ELF-1 (cell line): Measurements from ENCODE around the gene MAN1A1.
A peak's percentile ranks its signal among the peaks of the same experiment; 100 is the strongest.
"Not testable (repeated sequence)": the region's sequence is repeated elsewhere in the genome, so short reads cannot be mapped to it uniquely, and the experiment has no call there.

ENCODE experiments used
- DNase-seq: peaks from one replicate; pipeline ENCODE4 v3.0.0-alpha.2; 2016; ENCODE audit warnings: low read depth, low spot score

Gene MAN1A1

GRCh38 chr6:119173249-119174084 lies 176.1 kb downstream of the MAN1A1 start:
- no peak for DNase-seq

GRCh38 chr6:119172824-119173223 lies 176.7 kb downstream of the MAN1A1 start:
- DNase-seq, result no peak

GRCh38 chr6:119171864-119172588 lies 177.5 kb downstream of the MAN1A1 start:
- no peak for DNase-seq

DNA sequence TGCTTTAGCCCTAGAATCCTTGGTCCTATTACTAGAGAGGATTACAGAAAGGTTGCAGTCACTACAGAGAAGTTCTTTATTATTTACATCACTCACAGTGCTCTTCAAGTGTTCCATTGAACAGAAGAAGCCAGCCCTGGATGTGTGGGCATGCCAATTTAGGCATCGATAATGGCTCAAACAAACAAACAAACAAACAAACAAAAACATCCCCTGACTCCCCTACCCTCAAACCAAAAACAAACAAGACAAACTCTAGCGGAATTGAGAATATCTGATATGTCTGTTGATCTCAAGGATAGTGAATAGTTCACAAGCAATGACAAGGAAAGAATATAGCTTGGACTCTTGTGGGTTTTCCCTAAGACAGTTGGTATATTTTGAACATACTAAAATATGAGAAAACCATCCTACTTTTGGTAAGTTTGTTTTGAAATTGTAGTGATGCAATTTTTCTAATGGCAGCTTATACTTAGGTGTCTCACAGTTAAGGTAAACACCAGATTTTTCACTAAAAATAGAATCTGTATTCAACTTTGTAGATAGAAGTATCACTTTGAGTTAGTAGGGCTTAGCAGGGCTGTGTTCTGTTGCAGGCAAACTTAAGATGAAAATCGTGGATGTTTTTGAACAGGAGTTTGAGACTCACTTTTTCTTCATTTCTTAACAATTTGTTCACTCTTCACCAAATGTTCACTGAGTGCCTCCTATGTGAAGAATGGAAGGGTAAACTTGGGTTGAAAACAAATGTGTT lies 178.3 kb downstream of the MAN1A1 start:
- DNase-seq, result no peak

GRCh38 chr6:119170447-119171087 lies 179.0 kb downstream of the MAN1A1 start:
- no peak for DNase-seq

DNA sequence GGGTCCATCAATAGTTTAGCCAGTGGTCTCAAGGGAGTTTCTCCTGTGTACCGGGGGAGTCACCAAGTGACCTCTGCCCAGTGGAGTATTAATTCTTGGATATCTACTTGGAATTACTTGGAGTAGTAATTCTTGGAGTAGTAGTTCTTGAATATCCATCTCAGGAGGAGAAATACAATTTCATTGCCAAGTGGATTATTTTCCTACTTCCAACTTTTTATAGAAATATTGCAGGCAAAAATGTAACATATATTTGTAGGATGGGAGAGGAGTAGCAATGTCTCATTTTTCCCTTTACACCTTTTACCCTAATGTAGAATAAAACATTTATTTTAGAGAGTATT lies 179.5 kb downstream of the MAN1A1 start:
- DNase-seq, result no peak

GRCh38 chr6:119169355-119169754 lies 180.2 kb downstream of the MAN1A1 start:
- DNase-seq, result not testable (repeated sequence)

DNA sequence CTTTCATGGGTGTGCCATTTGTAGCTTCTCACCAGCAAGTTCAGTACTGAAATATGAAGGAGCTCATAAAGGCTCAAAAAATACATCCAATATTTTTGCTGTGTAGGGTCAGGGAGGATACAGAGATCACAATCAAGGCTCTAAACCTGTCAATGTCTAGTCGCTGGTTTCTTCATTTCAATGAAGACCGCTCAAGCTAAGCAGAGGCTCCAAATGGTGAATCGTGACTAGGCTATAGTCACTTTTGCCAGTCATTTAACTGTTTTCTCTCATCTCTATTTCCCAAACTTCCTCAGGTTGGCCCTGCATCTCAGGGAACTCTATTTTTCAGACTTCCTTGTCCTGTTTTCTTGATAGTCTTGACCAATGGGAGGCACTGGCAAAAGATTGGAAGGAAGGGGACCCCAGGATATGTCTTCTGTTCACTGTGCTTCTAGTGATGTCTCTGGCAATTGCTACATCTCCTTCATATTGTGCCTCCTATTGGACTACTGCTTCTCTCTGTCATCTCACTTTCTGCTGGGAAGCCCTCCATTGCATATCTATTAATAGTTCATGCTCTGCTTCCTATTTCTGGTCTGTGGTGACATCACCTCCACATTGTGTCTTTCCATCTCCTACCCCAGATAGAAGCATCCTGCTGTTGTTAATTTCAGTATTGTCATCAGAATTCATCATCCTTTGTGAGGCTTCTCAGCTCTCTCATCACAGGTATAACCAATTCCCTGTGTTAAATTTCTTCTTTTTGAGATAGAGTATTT lies 183.4 kb downstream of the MAN1A1 start:
- no peak for DNase-seq

DNA sequence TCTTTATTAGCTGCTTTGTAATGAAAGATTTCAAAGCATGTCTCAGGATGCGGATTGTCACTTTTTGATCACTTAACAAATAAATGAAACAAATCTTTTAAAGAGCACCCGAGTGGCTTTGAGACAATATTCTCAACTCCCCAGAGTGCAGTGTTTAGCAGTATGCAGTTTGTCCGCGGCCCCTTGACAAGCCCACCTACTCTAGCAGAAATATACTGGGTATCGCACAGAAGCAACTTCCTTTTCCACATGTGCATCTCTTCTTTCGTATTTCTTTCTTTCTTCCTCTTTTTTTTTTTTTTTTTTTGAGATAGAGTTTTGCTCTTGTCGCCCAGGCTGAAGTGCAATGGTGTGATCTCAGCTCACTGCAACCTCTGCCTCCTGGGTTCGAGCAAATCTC lies 186.6 kb downstream of the MAN1A1 start:
- DNase-seq, result no peak

DNA sequence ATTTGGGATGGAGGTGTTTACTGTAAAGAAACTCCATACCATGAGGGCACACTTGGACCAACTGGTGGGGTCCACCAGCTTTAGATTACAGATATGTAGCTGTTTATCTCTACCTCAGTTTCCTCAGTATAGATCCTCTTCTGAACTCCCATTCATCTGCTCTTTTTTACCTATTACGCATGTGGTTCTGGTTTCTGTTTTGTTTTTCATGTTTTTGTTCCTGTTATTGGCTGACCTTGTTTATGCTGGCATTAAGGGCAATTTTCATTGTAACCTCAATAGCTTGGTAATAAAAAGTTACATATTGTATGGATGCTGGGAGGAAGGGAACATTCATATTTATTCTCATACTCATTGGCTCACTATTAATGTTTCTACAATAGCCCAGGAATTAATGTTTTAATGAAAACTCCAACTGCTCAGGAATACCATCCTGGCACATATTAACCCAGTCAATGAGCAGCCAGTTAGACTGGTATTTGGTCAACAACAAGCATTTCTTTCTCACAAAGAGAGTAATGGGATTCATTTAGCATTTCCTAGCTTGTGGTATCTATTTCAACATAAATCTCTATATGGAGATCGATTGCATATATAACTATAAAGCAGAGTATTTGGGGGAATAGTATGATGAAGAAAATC lies 187.3 kb downstream of the MAN1A1 start:
- no peak for DNase-seq

- peak; percentile 63 for DNase-seq
Observed at GRCh38 chr6:119161438-119161837, 188.1 kb downstream of the MAN1A1 start.

GRCh38 chr6:119160911-119161310 lies 188.7 kb downstream of the MAN1A1 start:
- DNase-seq, result no peak

GRCh38 chr6:119158057-119158848 lies 191.3 kb downstream of the MAN1A1 start:
- DNase-seq, result no peak

DNA sequence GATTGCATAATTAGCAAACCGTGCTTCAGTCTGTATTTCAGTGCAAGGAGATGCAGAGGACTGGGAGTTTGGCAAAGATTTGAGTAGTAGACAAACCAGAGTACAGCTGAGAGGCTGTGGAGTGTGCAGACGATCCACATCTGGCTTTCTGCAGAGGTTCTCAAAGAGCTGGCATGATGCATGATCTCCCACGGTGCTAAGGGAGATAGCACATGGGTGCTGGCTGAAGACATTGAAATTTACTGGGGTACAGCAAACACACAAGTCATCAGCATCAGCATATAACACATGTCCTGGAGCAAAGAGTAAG lies 192.1 kb downstream of the MAN1A1 start:
- DNase-seq, result no peak

- no peak for DNase-seq
Observed at GRCh38 chr6:119156757-119157505, 192.6 kb downstream of the MAN1A1 start.

- not testable (repeated sequence) for DNase-seq
Observed at GRCh38 chr6:119156082-119156481, 193.5 kb downstream of the MAN1A1 start.

DNA sequence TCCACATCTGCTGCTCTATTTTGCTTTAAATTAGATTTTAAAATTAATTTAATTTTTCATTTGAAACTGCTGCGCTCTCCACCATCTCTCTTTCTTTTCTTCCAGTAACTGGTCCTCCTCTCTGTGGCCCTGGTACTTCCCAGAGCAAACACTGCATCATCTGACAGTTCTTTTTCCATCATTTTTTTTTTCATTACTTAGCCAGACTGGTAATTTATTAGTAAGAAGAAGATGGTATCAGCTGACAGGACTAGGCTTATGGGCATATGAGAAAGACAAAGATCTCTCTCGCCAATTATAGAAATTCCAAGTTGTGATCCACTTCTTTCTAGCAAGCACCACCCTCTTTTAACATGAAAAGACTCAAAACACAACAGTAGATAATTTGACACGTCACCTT lies 197.4 kb downstream of the MAN1A1 start:
- DNase-seq, result no peak

DNA sequence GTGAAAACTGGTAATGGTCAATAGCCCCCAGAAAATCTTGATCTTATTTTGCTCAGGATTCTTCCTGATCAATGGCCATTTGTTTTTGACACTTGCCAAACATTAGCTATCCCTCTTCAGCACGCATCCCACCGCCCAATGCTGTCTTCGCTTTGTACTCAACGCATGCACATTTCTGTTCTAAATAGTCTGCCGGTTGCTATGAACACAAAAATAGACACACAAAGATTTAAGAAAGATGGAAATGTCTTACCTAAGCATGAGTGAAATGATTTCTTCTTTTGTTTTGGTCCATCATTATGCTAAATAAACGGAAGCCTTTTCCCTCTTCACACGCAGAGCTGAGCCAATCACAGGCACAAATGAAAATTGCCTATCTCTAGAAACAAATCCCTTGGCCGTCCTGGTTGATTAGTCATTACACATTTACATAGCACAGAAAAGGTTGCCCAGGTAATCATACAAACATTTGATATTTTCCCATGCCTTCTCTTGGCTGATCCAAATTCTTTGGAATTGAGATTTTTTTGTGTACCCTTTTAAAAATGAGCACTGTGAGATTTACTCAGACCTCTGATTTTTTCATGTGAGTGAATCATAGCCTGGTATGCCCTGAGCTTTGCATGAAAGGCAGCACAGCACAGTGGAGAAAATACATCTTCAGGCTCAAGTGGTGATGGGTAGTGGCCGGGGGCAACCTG lies 200.6 kb downstream of the MAN1A1 start:
- DNase-seq, result no peak
